Astrocyte of the spinal cord (primary cell): Measurements from ENCODE around the gene TRPV3.

Experiments used
- DNase-seq: peaks from one replicate; pipeline ENCODE4 v3.0.0; 2011; ENCODE audit warnings: low read depth, low spot score
- H3K4me3 ChIP-seq: 2 replicates; pipeline ENCODE4 v1.5.1; 2011; ENCODE audit warnings: low read depth, mild to moderate bottlenecking, low read length, moderate library complexity
- CTCF ChIP-seq: IDR thresholded peaks from 2 replicates; pipeline ENCODE4 v1.5.1; 2012; ENCODE audit warnings: low read depth, mild to moderate bottlenecking, low read length, inconsistent platforms
- in situ Hi-C: cut with HindIII; loops from 2 replicates; pipeline ENCODE4 v1.10.0; 2017; ENCODE audit warnings: low sequenced_read_pairs

Gene TRPV3

GRCh38 chr17:3596804-3597464, 39.3 kb upstream of the TRPV3 start:
- in situ Hi-C loops = no loop called here
- DNase-seq = no peak
- H3K4me3 ChIP-seq = no peak overlapping the region
- no peak for TF ChIP-seq CTCF

GRCh38 chr17:3594976-3595375, 37.4 kb upstream of the TRPV3 start:
- TF ChIP-seq CTCF = no peak
- H3K4me3 ChIP-seq = no peak overlapping the region
- in situ Hi-C loops = no loop called here
- DNase-seq = no peak

GRCh38 chr17:3594051-3594800, 36.6 kb upstream of the TRPV3 start:
- peak; percentile 90 for DNase-seq
- in situ Hi-C loops = no loop called here
- no peak for TF ChIP-seq CTCF

GRCh38 chr17:3593384-3593783, 35.8 kb upstream of the TRPV3 start:
- no peak overlapping the region for H3K4me3 ChIP-seq
- no peak for DNase-seq
- no peak for TF ChIP-seq CTCF
- in situ Hi-C loops = no loop called here

More at GRCh38 chr17:3594051-3594800, 36.6 kb upstream of the TRPV3 start:
- no peak overlapping the region for H3K4me3 ChIP-seq

- no peak for DNase-seq
- H3K4me3 ChIP-seq = no peak overlapping the region
- in situ Hi-C loops = no loop called here
- no peak for TF ChIP-seq CTCF
Measured at GRCh38 chr17:3592216-3592860, 34.7 kb upstream of the TRPV3 start.

GRCh38 chr17:3590768-3591167, 33.2 kb upstream of the TRPV3 start:
- in situ Hi-C loops = no loop called here
- no peak for DNase-seq
- no peak overlapping the region for H3K4me3 ChIP-seq
- TF ChIP-seq CTCF = no peak
